Measurements from ENCODE around the gene RBFOX2.
"Not testable (repeated sequence)": the region's sequence is repeated elsewhere in the genome, so short reads cannot be mapped to it uniquely, and the experiment has no call there.

RBFOX2 gene

GRCh38 chr22:35834061-35834460, 194.6 kb downstream of the RBFOX2 start:
- DNase-seq (ENCODE audit: low read depth in 3 of 3), result no peak

GRCh38 chr22:35830305-35830704, 198.3 kb downstream of the RBFOX2 start:
- no peak for DNase-seq (ENCODE audit: low read depth in 3 of 3)

GRCh38 chr22:35824256-35824655, 204.4 kb downstream of the RBFOX2 start:
- no peak for DNase-seq (ENCODE audit: low read depth in 3 of 3)

- no peak for DNase-seq (ENCODE audit: low read depth in 3 of 3)
Observed at GRCh38 chr22:35821654-35822053, 207.0 kb downstream of the RBFOX2 start.

GRCh38 chr22:35819421-35819820, 209.2 kb downstream of the RBFOX2 start:
- DNase-seq (ENCODE audit: low read depth in 3 of 3), result no peak

- no peak for DNase-seq (ENCODE audit: low read depth in 3 of 3)
Observed at GRCh38 chr22:35818897-35819296, 209.7 kb downstream of the RBFOX2 start.

GRCh38 chr22:35812600-35812999, 216.0 kb downstream of the RBFOX2 start:
- no peak for DNase-seq (ENCODE audit: low read depth in 3 of 3)

- no peak for DNase-seq (ENCODE audit: low read depth in 3 of 3)
Observed at GRCh38 chr22:35811670-35812069, 217.0 kb downstream of the RBFOX2 start.

GRCh38 chr22:35809816-35810215, 218.8 kb downstream of the RBFOX2 start:
- DNase-seq (ENCODE audit: low read depth in 3 of 3), result no peak

- DNase-seq (ENCODE audit: low read depth in 3 of 3), result no peak
Observed at GRCh38 chr22:35808377-35808776, 220.2 kb downstream of the RBFOX2 start.

- not testable (repeated sequence) for DNase-seq (ENCODE audit: low read depth in 3 of 3)
Observed at GRCh38 chr22:35806668-35807067, 222.0 kb downstream of the RBFOX2 start.

GRCh38 chr22:35805466-35805865, 223.2 kb downstream of the RBFOX2 start:
- DNase-seq (ENCODE audit: low read depth in 3 of 3), result no peak

- no peak for DNase-seq (ENCODE audit: low read depth in 3 of 3)
Observed at GRCh38 chr22:35804421-35804820, 224.2 kb downstream of the RBFOX2 start.

- no peak for DNase-seq (ENCODE audit: low read depth in 3 of 3)
Observed at GRCh38 chr22:35802885-35803284, 225.7 kb downstream of the RBFOX2 start.

GRCh38 chr22:35801301-35801700, 227.3 kb downstream of the RBFOX2 start:
- DNase-seq (ENCODE audit: low read depth in 3 of 3), result not testable (repeated sequence)

- DNase-seq (ENCODE audit: low read depth in 3 of 3), result no peak
Observed at GRCh38 chr22:35799150-35799549, 229.5 kb downstream of the RBFOX2 start.

- DNase-seq (ENCODE audit: low read depth in 3 of 3), result no peak
Observed at GRCh38 chr22:35797411-35797810, 231.2 kb downstream of the RBFOX2 start.

GRCh38 chr22:35795476-35795875, 233.1 kb downstream of the RBFOX2 start:
- DNase-seq (ENCODE audit: low read depth in 3 of 3), result no peak

- DNase-seq (ENCODE audit: low read depth in 3 of 3), result no peak
Observed at GRCh38 chr22:35792506-35792905, 236.1 kb downstream of the RBFOX2 start.

GRCh38 chr22:35791788-35792187, 236.8 kb downstream of the RBFOX2 start:
- not testable (repeated sequence) for DNase-seq (ENCODE audit: low read depth in 3 of 3)

- DNase-seq (ENCODE audit: low read depth in 3 of 3), result no peak
Observed at GRCh38 chr22:35785181-35785923, 243.3 kb downstream of the RBFOX2 start.

GRCh38 chr22:35784633-35785032, 244.0 kb downstream of the RBFOX2 start:
- DNase-seq (ENCODE audit: low read depth in 3 of 3), result no peak

- DNase-seq (ENCODE audit: low read depth in 3 of 3), result no peak
Observed at GRCh38 chr22:35783943-35784614, 244.5 kb downstream of the RBFOX2 start.
